WTC11 (cell line): Measurements from ENCODE around the gene KLC4.

ENCODE experiments used
- ETV6 ChIP-seq: sonication (generic); formaldehyde crosslinking; IDR thresholded peaks from 2 replicates; pipeline ENCODE4 v1.8.1; 2022; ENCODE audit warnings: mild to moderate bottlenecking, missing genetic modification reagents
- NFE2L1 ChIP-seq: sonication (generic); formaldehyde crosslinking; IDR thresholded peaks from 2 replicates; pipeline ENCODE4 v1.8.1; 2023; ENCODE audit warnings: missing genetic modification reagents
- NFYB ChIP-seq: sonication (generic); formaldehyde crosslinking; conservative IDR thresholded peaks from 2 replicates; pipeline ENCODE4 v1.8.0; 2022; ENCODE audit warnings: low read depth, missing genetic modification reagents
- NR3C1 ChIP-seq: sonication (generic); formaldehyde crosslinking; conservative IDR thresholded peaks from 2 replicates; pipeline ENCODE4 v1.8.1; 2023; ENCODE audit warnings: low read depth, mild to moderate bottlenecking, missing genetic modification reagents
- TCF7 ChIP-seq: sonication (generic); formaldehyde crosslinking; IDR thresholded peaks from 2 replicates; pipeline ENCODE4 v1.8.0; 2022; ENCODE audit warnings: mild to moderate bottlenecking, low read depth, missing genetic modification reagents, moderate library complexity
- TEAD1 ChIP-seq: sonication (generic); formaldehyde crosslinking; IDR thresholded peaks from 2 replicates; pipeline ENCODE4 v1.8.0; 2022; ENCODE audit warnings: mild to moderate bottlenecking, missing genetic modification reagents
- ZNF317 ChIP-seq: sonication (generic); formaldehyde crosslinking; IDR thresholded peaks from 2 replicates; pipeline ENCODE4 v1.8.1; 2023; ENCODE audit warnings: low read depth, mild to moderate bottlenecking, moderate library complexity, missing genetic modification reagents, borderline replicate concordance
- TF ChIP-seq, protein P1 (sequence below): fragments of 200-600 bp; IDR thresholded peaks from 2 replicates; pipeline ENCODE4 v1.8.0; 2022; ENCODE audit warnings: antibody characterized with exemption

DNA sequence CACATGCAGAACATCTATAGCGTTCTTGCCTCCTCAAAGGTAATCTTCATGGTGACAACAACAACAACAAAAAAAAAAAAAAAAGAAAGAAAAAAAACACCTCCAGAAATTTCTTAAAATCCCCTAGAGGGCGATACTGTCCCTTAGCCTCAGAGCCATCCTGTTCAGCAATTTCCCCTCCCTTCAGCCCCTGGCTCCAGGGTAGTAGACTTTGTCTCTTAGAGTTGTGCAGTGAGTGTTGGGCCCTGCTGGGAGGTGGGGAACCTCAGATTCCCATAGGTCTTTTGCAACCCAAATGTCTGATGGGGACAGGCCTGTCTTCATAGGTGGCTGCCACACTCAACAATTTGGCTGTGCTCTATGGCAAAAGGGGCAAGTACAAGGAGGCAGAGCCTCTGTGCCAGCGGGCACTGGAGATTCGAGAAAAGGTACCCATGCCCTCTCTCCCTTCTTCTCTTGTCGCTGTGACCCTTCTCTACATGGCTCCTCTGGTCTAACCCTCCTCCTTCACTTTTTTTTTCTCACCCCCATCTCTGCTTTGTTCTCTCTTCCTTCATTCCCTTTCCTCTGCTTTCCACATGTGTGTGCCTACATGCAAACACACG, 10.7 kb downstream of the KLC4 start:
- TF ChIP-seq, protein P1, sequence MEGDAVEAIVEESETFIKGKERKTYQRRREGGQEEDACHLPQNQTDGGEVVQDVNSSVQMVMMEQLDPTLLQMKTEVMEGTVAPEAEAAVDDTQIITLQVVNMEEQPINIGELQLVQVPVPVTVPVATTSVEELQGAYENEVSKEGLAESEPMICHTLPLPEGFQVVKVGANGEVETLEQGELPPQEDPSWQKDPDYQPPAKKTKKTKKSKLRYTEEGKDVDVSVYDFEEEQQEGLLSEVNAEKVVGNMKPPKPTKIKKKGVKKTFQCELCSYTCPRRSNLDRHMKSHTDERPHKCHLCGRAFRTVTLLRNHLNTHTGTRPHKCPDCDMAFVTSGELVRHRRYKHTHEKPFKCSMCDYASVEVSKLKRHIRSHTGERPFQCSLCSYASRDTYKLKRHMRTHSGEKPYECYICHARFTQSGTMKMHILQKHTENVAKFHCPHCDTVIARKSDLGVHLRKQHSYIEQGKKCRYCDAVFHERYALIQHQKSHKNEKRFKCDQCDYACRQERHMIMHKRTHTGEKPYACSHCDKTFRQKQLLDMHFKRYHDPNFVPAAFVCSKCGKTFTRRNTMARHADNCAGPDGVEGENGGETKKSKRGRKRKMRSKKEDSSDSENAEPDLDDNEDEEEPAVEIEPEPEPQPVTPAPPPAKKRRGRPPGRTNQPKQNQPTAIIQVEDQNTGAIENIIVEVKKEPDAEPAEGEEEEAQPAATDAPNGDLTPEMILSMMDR: no peak; the same call in 1 of the 2 replicates
- TF ChIP-seq TCF7 (CRISPR knock-in tag) (no peak), ZNF317 (CRISPR knock-in tag) (no peak), TEAD1 (CRISPR knock-in tag) (no peak), ETV6 (CRISPR knock-in tag) (no peak), NFYB (CRISPR knock-in tag) (no peak), NR3C1 (CRISPR knock-in tag) (no peak), NFE2L1 (CRISPR knock-in tag) (no peak)
